ENCODE data around the gene PTGR3.

PTGR3 gene

DNA sequence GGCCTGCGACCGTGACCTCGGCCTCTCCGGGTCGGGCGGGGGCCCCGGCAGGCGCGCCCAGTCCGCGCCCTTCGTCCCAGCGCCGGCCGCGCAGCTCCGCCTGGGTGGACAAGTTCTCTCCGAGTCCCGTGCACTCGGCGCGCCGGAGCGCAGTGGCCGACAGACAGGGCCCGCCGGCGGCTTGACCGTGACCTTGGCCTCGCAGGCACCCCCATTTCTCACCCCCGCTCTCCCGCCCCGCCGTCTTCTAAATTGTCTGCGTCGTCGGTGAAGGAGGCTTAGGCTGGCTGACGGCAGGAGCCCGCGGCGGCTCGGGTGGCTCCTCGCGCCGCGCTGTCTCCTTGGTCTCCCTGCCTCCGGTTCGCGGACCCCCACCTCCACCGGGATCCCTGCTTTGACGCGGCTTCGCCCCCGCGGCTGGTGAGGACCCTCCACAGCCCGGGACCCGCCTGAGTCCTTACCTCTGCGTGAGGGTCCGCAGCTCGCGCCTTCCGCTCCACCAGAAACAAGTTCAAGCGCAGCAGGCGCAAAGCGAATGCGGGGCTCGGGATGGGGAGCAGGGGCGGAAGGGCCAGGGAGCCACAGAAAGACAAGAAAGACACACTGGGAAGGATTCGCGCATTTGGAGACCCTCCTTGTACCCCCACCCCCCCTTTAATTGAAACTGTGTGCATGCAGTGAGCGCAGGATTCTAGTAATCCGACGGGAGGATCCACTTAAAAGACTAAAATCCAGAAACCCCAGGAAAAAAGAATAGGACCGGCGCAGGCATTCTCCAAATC, 4.0 kb downstream of the PTGR3 start:
- Histone ChIP-seq H2AFZ (ENCODE audit: low read length) (no peak overlapping the region), H3F3A (ENCODE audit: insufficient read depth, low read length) (no peaks in the 10 kb centered on the region; the same call in 1 of the 2 replicates), H3K4me2 (ENCODE audit: low read length) (no peak overlapping the region), H3K9ac (ENCODE audit: low read length) (no peak overlapping the region), H4K20me1 (ENCODE audit: insufficient read depth, low read length) (no peaks in the 10 kb centered on the region), H3K9me3 (ENCODE audit: low read length) (no peaks in the 10 kb centered on the region), H3K9me2 (ENCODE audit: low read depth, low read length) (no peaks in the 10 kb centered on the region), H3K27ac (ENCODE audit: low read depth, low read length, poor library complexity, severe bottlenecking) (no peak overlapping the region), H3K36me3 (ENCODE audit: insufficient read depth, low read length) (no peaks in the 10 kb centered on the region), H3K4me1 (ENCODE audit: insufficient read depth, low read length, severe bottlenecking) (peaks cover 15% of the 10 kb centered on the region), H3K79me2 (ENCODE audit: insufficient read depth, low read length) (no peaks in the 10 kb centered on the region), H3K27me3 (ENCODE audit: insufficient read depth, low read length) (0 out of 2 replicates have a peak, but pooled peaks cover 5% of the 10 kb centered on the region), H3K4me3 (ENCODE audit: low read depth, low read length, poor library complexity, severe bottlenecking) (no peak overlapping the region)
- no peak for TF ChIP-seq EZH2 (IDR thresholded peaks at IDR 0.05; ENCODE audit: borderline replicate concordance, low read length)
- TF ChIP-seq, protein P1, sequence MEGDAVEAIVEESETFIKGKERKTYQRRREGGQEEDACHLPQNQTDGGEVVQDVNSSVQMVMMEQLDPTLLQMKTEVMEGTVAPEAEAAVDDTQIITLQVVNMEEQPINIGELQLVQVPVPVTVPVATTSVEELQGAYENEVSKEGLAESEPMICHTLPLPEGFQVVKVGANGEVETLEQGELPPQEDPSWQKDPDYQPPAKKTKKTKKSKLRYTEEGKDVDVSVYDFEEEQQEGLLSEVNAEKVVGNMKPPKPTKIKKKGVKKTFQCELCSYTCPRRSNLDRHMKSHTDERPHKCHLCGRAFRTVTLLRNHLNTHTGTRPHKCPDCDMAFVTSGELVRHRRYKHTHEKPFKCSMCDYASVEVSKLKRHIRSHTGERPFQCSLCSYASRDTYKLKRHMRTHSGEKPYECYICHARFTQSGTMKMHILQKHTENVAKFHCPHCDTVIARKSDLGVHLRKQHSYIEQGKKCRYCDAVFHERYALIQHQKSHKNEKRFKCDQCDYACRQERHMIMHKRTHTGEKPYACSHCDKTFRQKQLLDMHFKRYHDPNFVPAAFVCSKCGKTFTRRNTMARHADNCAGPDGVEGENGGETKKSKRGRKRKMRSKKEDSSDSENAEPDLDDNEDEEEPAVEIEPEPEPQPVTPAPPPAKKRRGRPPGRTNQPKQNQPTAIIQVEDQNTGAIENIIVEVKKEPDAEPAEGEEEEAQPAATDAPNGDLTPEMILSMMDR (IDR thresholded peaks at IDR 0.05; ENCODE audit: low read length): no peak

DNA sequence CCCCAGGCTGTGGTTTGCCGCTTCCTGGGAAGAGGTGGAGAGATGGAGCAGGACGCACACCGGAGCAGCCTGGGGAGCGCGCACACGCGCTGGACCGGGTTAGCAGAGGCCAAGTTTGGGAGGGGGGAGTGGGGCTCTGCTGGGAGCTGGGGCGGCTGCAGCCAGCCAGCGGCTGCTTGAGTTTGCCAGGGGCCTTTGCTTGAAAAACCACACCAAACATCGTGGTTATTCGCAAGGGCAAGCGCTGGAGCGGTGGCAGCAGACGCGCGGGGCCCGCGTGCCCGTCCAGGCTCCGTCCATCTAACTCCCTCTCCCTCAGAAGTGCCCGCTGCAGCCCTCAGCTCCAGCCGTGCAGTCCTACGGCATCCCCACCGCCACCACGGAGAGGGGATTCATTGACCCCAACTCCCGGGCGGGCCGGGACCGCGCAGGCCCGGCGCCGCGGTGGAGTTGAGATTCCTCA, 4.6 kb downstream of the PTGR3 start:
- Histone ChIP-seq H3K4me3 (ENCODE audit: low read depth, low read length, poor library complexity, severe bottlenecking) (no peak overlapping the region), H3K9me2 (ENCODE audit: low read depth, low read length) (no peaks in the 10 kb centered on the region), H3F3A (ENCODE audit: insufficient read depth, low read length) (no peaks in the 10 kb centered on the region; the same call in 1 of the 2 replicates), H3K36me3 (ENCODE audit: insufficient read depth, low read length) (no peaks in the 10 kb centered on the region), H3K27me3 (ENCODE audit: insufficient read depth, low read length) (0 out of 2 replicates have a peak, but pooled peaks cover 5% of the 10 kb centered on the region), H3K4me2 (ENCODE audit: low read length) (no peak overlapping the region), H3K9ac (ENCODE audit: low read length) (no peak overlapping the region), H3K4me1 (ENCODE audit: insufficient read depth, low read length, severe bottlenecking) (peaks cover 12% of the 10 kb centered on the region), H2AFZ (ENCODE audit: low read length) (no peak overlapping the region), H3K79me2 (ENCODE audit: insufficient read depth, low read length) (no peaks in the 10 kb centered on the region), H3K9me3 (ENCODE audit: low read length) (no peaks in the 10 kb centered on the region), H4K20me1 (ENCODE audit: insufficient read depth, low read length) (no peaks in the 10 kb centered on the region), H3K27ac (ENCODE audit: low read depth, low read length, poor library complexity, severe bottlenecking) (no peak overlapping the region)
- TF ChIP-seq, protein P1 (IDR thresholded peaks at IDR 0.05; ENCODE audit: low read length): no peak
- TF ChIP-seq EZH2 (IDR thresholded peaks at IDR 0.05; ENCODE audit: borderline replicate concordance, low read length): no peak

GRCh38 chr18:75203416-75204268, 5.3 kb downstream of the PTGR3 start:
- H3K4me2 ChIP-seq (ENCODE audit: low read length): no peak overlapping the region
- no peaks in the 10 kb centered on the region for H3K36me3 ChIP-seq (ENCODE audit: insufficient read depth, low read length)
- no peaks in the 10 kb centered on the region for H3K9me2 ChIP-seq (ENCODE audit: low read depth, low read length)
- no peaks in the 10 kb centered on the region for H3K79me2 ChIP-seq (ENCODE audit: insufficient read depth, low read length)
- H3K9ac ChIP-seq (ENCODE audit: low read length): no peak overlapping the region
- H4K20me1 ChIP-seq (ENCODE audit: insufficient read depth, low read length): no peaks in the 10 kb centered on the region
- H3K27ac ChIP-seq (ENCODE audit: low read depth, low read length, poor library complexity, severe bottlenecking): no peak overlapping the region
- H3F3A ChIP-seq (ENCODE audit: insufficient read depth, low read length): no peaks in the 10 kb centered on the region; the same call in 1 of the 2 replicates
- H3K4me1 ChIP-seq (ENCODE audit: insufficient read depth, low read length, severe bottlenecking): peaks cover 12% of the 10 kb centered on the region
- no peaks in the 10 kb centered on the region for H3K9me3 ChIP-seq (ENCODE audit: low read length)
- 0 out of 2 replicates have a peak, but pooled peaks cover 5% of the 10 kb centered on the region for H3K27me3 ChIP-seq (ENCODE audit: insufficient read depth, low read length)
- TF ChIP-seq, protein P1 (IDR thresholded peaks at IDR 0.05; ENCODE audit: low read length): no peak
- TF ChIP-seq EZH2 (IDR thresholded peaks at IDR 0.05; ENCODE audit: borderline replicate concordance, low read length): no peak
- H3K4me3 ChIP-seq (ENCODE audit: low read depth, low read length, poor library complexity, severe bottlenecking): no peak overlapping the region
- H2AFZ ChIP-seq (ENCODE audit: low read length): no peak overlapping the region

Data from OCI-LY1 (cell line).